ENCODE measurements around the gene FRA10AC1. TPM values are rescaled to one million over a fixed set of nuclear protein-coding genes. Genes with fewer than 3 reads are reported as not detected.

FRA10AC1 gene
- total and polyA plus RNA-seq, 2 of the 13 experiments (the other 11 are each of a cell fraction or from before 2014, with no cell fraction given), result 5.3 to 7.4 TPM

GRCh38 chr10:93712593-93712992, 10.2 kb upstream of the FRA10AC1 start:
- no peak overlapping the region for H3K4me2 ChIP-seq (ENCODE audit: low read depth, low read length)
- no peak overlapping the region for H3K4me3 ChIP-seq (replicated peaks in 1 of 3; ENCODE audit: insufficient read depth in 1 of 3, low read depth in 2 of 3, low read length in 3 of 3)
- BruUV-seq (replicated peaks), result no TSS peak
- no peaks in the 10 kb centered on the region for H4K20me1 ChIP-seq (ENCODE audit: insufficient read depth, low read length)
- no peak overlapping the region for H2AFZ ChIP-seq (ENCODE audit: low read length)
- DNase-seq (ENCODE audit: low spot score) (no peak), FAIRE-seq (no peak), ATAC-seq (no peak)
- H3K27ac ChIP-seq (ENCODE audit: extremely low read length, insufficient read depth, low read length), result no peak overlapping the region
- intact Hi-C loops (cut with micrococcal nuclease; ENCODE audit: unreplicated experiment), result no loop called here
- H3K27me3 ChIP-seq (ENCODE audit: control insufficient read depth in 1 of 2, insufficient read depth in 2 of 2, low read length in 2 of 2), result peaks cover 0 to 2% of the 10 kb centered on the region in 2 experiments; a peak in 1 of 5 replicates
- CTCF ChIA-PET (ENCODE audit: low intra/inter-chr PET ratio, low total read pairs), result no interaction called here
- peaks cover 9% of the 10 kb centered on the region for H3K4me1 ChIP-seq (ENCODE audit: insufficient read depth, low read length)
- no peaks in the 10 kb centered on the region for H3K36me3 ChIP-seq (replicated peaks in 1 of 2; ENCODE audit: control insufficient read depth in 1 of 2, insufficient read depth in 2 of 2, low read length in 2 of 2)
- 10% methylated on average over 1 of the region's 2 CpGs for WGBS (ENCODE audit: low lambda C conversion rate)
- POLR2A ChIA-PET, result no interaction called here
- no peaks in the 10 kb centered on the region for H3K9me3 ChIP-seq (ENCODE audit: low read length)
- TF ChIP-seq NFKB2 (CRISPR knock-in tag; IDR thresholded peaks at IDR 0.05; ENCODE audit: borderline replicate concordance) (no peak), ZNF773 (CRISPR knock-in tag; IDR thresholded peaks at IDR 0.05; ENCODE audit: borderline replicate concordance) (no peak), IRF1 (CRISPR knock-in tag; IDR thresholded peaks at IDR 0.05; ENCODE audit: low read depth) (no peak), ZBTB3 (CRISPR knock-in tag; IDR thresholded peaks at IDR 0.05; ENCODE audit: borderline replicate concordance, low read depth) (no peak), NR2C2 (CRISPR knock-in tag; IDR thresholded peaks at IDR 0.05; ENCODE audit: borderline replicate concordance) (no peak), JARID2 (CRISPR knock-in tag; IDR thresholded peaks at IDR 0.05; ENCODE audit: insufficient replicate concordance) (no peak), NR2F2 (IDR thresholded peaks at IDR 0.05; ENCODE audit: borderline replicate concordance, low read depth) (no peak), ZNF549 (CRISPR knock-in tag; IDR thresholded peaks at IDR 0.05) (no peak), ZNF761 (CRISPR knock-in tag; conservative IDR thresholded peaks at IDR 0.05) (no peak), SUZ12 (IDR thresholded peaks at IDR 0.05; ENCODE audit: low read depth, low read length) (no peak), PHF8 (CRISPR knock-in tag; IDR thresholded peaks at IDR 0.05) (no peak), SIX4 (CRISPR knock-in tag; IDR thresholded peaks at IDR 0.05) (no peak), ZNF776 (CRISPR knock-in tag; IDR thresholded peaks at IDR 0.05) (no peak), ZBTB4 (CRISPR knock-in tag; IDR thresholded peaks at IDR 0.05; ENCODE audit: borderline replicate concordance) (no peak), ZNF354B (CRISPR knock-in tag; IDR thresholded peaks at IDR 0.05) (no peak), ZNF24 (IDR thresholded peaks at IDR 0.05) (no peak)
- H3K9ac ChIP-seq (ENCODE audit: insufficient read depth, low read depth, low read length), result no peak overlapping the region
- H3K79me2 ChIP-seq (ENCODE audit: insufficient read depth, low read length), result no peaks in the 10 kb centered on the region
- in situ Hi-C loops (cut with HindIII; ENCODE audit: extremely low pct_ligation_motif_present, low pct_unique_long_range_greater_than_20kb), result no loop called here

Measured in HepG2 (cell line).